GM18951 (cell line): ENCODE data around the gene TINAG.
"Not testable (repeated sequence)": the region's sequence is repeated elsewhere in the genome, so short reads cannot be mapped to it uniquely, and the experiment has no call there.

Experiments
- POLR2A ChIP-seq: IDR thresholded peaks from 4 replicates; pipeline ENCODE4 v1.6.1; 2011; ENCODE audit warnings: mild to moderate bottlenecking; ENCODE audit not compliant: insufficient read length, insufficient read depth; ENCODE audit errors: extremely low read depth
- in situ Hi-C: fragments of 300-500 bp; cut with MboI; formaldehyde crosslinking; loops from one replicate; pipeline ENCODE4 v1.12.0; 2022; ENCODE audit warnings: low sequenced_read_pairs, mixed read lengths, inconsistent platforms; ENCODE audit not compliant: unreplicated experiment

Gene TINAG

DNA sequence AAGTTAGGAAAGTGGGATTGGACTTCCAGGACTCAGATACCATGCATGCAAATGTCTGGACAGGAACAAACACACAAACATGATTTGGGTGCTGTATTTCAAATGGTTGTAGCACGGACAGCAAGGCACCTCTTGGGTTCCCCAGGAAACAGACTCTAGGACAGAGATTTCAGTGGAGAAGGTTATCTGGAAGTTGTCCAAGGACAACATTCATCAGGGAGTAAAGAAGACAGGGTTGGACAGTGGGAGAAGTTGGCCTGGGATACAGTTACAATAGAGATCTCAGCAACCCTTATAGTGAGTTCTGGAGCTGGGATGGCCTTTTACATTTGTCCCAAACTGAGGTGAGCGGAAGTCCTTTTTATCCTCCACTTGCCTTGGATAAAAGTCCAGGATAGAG lies 19.8 kb upstream of the TINAG start:
- TF ChIP-seq POLR2A = no peak
- in situ Hi-C loops = no loop called here

DNA sequence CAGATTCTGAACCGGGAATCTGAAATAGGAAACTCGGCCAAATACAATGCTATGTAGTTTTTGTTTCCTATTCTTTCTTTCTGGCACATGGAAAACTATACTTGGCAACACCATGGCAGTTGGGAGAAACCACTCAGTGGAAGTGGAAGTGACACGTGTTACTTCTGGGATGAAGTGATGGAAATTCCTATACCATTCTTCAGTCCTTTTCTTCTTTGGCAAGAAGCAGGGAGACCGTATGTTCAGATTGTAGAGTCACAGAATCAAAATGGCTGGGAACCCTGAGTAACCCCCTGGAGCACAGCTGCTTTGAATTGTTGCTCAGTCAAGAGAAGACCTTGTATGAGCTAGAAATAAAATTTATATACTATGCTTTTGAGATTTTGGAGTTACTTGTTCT lies 18.8 kb upstream of the TINAG start:
- in situ Hi-C loops = no loop called here
- TF ChIP-seq POLR2A = no peak

DNA sequence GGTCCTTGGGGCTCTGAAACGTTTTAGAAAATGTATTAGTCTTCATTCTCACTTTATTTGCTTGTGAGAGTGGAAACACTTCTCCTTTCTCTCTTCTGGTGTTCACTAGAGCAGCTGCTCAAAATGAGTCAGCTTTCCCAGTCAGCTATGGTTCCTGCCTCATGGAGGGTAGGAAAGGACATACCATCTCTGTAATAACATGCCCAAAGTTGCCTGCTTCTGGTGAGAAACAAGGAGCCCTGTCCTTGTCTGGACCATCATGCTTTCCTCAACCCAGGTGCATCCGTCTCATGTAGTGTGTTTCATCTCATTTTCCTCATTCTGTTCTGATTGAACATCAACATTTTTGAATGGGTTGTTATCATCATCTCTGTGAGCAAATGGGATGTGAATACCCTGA lies 17.1 kb upstream of the TINAG start:
- no peak for TF ChIP-seq POLR2A
- in situ Hi-C loops = no loop called here

DNA sequence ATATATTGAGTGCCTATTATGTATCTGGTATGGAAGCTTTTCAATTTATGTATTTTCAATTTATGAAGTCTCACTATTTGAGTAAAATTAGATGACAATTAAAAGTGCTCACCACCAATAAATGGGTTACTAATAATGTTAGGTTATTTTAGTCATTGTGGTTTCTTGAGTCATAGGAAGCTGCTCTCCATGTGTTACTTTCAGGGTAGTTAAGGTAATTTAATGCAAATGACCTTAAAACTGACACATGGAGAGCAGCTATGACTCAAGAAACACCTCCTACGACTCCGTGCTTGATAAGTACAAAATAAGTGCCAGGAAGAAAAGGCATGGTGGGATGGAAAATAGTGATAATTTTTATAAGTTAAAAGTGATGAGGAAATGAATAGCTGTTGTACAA lies 16.5 kb upstream of the TINAG start:
- in situ Hi-C loops = no loop called here
- no peak for TF ChIP-seq POLR2A

DNA sequence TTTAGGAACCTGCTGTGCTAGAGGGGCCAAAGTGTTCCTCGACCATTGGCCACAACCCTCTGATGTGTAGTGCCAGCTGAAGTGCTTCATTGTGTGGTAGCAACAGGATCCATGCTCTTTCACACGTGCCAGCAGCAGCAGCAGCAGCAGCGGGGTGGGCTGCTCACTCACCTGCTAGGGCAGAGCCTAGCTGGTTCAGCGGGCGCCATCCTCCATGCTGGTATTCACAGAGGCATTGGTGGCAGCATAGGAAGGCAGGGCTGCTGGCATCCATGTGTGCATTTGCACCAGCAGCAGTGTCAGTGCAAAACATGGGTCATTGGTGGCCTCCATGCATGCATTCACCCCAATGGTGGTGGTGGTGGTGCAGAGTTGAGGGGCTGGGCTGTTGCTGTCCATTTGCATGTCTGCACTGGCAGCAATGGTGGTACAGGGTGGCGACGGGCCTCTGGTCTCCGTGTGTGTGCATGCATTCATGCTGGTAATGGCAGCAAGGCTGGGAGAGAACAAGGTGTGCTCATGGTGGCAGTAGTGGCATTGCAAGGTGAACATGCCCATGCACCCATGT lies 13.2 kb upstream of the TINAG start:
- in situ Hi-C loops = no loop called here
- TF ChIP-seq POLR2A = no peak

DNA sequence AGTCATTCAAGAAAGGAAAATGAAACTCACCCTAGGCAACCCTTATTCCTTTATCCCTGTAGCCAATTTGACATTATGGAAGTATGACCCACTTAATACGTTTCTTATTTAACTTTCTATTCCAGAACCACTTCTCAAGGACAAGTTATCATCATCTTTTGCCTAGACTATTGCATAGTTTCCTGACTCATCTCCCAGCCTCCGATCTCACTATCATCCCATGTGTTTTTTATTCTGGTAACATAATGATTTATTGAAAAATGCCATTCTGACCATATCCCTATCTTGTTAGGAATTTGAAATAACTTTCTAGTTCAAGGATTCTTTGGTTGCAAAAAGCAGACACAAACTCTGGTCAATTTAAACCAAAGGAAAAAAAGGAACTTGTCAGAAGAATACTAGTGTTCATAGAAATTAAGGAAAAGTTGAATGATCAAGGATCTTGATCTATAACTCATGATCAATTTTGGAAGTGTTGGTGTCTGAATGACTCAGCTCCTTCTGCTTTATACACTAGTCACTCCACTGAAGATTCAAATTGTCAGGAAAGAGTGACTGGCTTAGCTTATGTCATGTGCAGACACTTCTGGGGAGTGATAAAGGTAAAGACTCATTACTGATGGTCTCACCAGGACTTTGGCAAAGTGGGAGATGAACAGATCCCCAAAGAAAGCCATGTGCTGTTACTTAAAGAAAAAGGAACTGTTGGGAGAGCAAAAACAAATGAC lies 8.5 kb upstream of the TINAG start:
- TF ChIP-seq POLR2A = no peak
- in situ Hi-C loops = no loop called here

DNA sequence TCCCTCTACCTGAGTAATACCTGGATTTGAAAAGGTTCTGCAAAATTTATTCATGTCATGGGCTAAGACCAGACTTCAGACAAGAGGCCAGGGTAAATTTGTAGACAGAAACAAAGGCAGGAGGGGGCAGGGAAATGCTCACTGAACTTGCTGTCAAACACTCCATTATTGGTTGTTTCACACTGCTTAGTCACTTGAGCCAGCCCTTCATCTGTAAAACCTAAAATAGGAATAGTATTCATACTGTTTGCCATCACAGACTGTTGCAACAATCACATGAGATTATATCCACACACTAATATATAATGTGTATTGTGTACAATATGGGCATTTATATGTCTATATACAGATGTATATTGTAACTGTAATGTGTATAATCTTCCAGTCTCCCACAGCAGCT lies 6.5 kb upstream of the TINAG start:
- in situ Hi-C loops = no loop called here
- TF ChIP-seq POLR2A = no peak

DNA sequence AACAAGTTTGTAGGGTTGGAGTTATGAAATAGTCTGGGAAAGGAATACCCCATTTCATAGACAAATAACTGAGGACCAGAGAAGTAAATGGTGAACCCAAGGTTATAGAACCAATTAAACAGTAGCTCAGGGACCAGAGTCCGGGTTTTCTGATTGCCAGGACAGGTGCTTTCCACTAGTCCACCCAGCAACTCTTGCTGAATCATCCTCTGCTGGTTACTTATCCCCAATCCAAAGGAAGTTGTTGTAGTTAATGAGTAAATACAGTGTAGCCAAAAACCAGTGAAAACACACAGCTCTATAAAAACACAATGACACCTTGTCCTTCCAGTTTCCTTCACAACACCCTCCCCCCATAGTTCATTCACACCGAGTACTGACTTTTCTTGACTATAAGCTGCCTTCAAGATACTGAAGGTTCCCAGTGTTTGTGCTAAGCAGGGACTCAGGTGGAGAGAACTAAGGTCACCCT lies 766 bp upstream of the TINAG start:
- no peak for TF ChIP-seq POLR2A
- in situ Hi-C loops = no loop called here

DNA sequence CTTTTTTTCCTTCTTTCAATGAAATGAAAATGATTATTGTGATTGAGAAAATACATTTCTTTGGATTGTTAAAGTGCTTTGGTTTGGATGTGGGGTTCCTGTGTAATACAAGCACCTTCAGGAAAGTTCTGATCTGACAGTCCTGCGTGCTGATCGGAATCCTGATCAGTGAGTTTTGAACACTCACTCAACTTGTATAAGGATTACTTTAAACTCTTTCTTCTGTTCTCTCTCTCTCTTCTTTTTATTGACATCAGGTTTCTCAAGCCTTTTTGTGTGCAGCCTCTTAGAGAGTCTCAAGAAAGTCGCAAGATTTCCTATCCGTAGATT lies 710 bp downstream of the TINAG start:
- in situ Hi-C loops = no loop called here
- no peak for TF ChIP-seq POLR2A

DNA sequence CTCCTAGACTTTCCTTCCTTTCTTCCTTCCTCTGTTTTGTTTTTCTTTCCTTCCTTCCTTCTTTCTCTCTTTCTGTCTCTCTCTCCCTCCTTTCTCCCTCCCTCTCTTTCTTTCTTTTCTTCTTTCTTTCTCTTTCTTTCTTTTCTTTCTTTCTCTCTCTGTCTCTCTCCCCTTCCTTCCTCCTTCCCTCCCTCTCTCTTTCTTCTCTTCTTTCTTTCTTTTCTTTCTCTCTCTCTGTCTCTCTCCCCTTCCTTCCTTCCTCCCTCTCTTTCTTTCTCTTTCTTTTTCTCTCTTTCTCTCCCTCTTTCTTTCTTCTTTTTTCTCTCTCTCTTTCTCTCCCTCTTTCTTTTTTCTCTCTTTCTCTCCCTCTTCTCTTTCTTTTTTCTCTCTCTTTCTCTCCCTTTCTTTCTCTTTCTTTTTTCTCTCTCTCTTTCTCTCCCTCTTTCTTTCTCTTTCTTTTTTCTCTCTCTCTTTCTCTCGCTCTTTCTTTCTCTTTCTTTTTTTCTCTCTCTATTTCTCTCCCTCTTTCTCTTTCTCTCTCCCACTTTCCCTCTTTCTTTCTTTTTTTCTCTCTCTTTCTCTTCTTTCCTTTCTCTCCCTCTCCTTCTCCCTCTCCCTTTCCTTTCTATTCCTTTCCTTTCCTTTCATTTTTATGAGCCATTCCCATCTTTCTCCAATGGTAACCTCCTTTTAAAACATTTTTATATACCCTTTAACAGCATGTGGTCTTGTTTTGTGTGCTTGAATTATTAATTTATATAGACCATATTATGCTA lies 2.3 kb downstream of the TINAG start:
- TF ChIP-seq POLR2A = no peak

DNA sequence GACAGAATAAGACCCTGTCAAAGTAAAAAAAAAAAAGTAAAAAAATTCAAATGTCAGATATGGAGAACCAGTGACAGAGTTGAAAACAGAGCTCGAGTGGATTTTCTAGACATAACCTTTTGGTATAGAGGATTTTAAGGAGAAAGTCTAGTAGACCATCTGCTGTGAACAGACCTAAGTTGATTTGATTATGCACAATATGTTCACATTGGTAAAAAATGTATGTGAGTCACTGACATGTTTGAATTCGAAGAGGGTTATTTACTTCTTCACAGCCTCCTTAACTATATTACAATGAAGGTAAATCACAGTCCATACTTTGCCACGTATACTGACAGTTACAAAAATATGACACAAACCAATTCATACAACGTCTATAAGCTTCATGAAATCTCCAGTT lies 7.4 kb downstream of the TINAG start:
- no peak for TF ChIP-seq POLR2A
- in situ Hi-C loops = no loop called here

More for the DNA sequence above, 2.3 kb downstream of the TINAG start:
- in situ Hi-C loops = no loop called here

DNA sequence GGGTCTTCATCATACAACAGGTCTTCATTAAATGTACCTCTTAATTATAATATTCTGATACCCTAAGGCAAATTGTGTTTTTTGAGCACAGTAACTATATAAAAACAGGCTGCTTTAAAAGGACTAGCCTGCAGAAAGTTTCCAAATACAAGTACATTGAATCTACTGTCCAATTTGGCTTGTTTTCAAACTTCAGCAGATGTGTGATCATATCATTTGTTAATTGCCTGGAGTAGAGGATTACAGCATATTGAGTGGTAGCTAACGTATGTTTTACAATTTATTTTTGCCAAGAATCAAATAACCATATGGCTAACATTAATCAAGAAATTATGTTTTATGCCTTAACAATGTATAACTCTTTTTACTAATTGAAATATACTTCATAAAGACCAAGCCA lies 12.6 kb downstream of the TINAG start:
- in situ Hi-C loops = no loop called here
- no peak for TF ChIP-seq POLR2A

DNA sequence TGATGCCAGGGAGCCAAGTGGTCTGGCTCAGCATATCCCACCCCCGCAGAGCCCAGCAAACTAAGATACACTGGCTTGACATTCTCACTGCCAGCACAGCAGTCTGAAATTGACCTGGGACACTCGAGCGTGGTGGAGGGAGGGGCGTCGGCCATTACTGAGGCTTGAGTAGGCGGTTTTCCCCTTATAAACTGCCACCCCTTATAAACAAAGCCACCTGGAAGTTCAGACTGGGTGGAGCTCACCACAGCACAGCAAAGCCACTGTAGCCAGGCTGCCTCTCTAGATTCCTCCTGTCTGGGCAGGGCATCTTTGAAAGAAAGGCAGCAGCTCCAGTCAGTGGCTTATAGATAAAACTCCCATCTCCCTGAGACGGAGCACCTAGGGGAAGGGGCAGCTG lies 19.4 kb downstream of the TINAG start:
- in situ Hi-C loops = no loop called here
- no peak for TF ChIP-seq POLR2A

DNA sequence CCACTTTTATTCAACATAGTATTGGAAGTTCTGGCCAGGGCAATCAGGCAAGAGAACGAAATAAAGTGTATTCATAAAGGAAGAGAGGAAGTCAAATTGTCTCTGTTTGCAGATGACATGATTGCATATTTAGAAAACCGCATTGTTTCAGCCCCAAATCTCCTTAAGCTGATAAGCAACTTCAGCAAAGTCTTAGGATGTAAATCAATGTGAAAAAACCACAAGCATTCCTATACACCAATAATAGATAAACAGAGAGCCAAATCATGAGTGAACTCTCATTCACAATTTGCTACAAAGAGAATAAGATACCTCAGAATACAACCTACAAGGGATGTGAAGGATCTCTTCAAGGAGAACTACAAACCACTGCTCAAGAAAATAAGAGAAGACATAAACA lies 23.3 kb downstream of the TINAG start:
- in situ Hi-C loops = not testable (repeated sequence)
